GM19452 (cell line): ENCODE measurements around the gene SLC25A39.
A peak's percentile ranks its signal among the peaks of the same experiment; 100 is the strongest.
"Not testable (repeated sequence)": the region's sequence is repeated elsewhere in the genome, so short reads cannot be mapped to it uniquely, and the experiment has no call there.

ENCODE experiments used
- ATAC-seq: cut with Tn5 transposase; IDR thresholded peaks from one replicate; pipeline ENCODE4 v1.9.1; 2021; ENCODE audit not compliant: unreplicated experiment

Gene SLC25A39

DNA sequence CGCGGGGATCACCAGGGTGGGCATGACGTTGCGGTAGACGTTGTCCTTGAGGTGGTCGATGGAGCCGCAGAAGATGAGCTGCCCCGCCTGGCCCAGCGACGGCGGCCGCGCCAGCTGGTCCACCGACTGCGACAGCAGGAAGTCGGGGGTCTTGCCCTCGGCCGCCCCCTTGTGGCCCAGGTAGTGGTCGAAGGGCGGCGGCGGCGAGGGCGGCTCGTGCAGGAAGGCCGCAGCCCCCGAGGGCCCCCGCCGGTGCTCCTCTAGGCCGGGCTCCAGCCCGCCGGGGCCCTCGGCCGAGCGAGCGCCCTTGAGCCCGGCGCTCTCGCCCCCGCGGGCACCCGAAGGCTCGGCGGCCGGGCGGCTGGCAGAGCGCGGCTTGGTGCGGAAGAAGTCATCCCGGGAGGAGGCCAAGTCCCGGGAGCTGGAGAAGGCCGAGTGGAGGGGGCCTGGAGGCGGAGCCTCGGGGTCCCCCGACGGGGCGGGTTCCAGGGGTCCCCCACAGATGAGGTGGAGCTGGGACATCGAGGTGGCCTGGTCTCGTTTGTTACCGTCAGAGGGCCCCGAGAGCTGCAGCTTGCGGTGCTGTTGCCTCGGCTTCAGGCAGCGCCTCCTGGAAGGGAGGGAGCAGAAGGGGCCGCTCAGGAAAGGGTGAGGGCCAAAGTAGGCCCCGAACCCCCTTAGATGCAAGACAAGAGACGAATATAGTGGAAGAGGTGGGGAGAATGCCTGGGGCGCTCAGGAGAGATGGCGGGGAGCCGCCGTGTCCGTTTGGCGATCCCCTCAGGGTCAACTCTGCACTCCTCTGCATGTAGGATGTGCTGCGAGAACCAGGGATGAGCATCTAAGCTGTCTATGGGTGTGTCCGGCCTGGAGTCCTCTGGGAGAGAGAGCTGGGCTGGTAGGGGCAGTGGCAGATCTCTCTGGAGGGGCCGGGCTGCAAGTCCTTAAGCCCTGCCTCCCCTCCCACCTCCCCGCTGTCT, 30.2 kb upstream of the SLC25A39 start:
- no peak for ATAC-seq

DNA sequence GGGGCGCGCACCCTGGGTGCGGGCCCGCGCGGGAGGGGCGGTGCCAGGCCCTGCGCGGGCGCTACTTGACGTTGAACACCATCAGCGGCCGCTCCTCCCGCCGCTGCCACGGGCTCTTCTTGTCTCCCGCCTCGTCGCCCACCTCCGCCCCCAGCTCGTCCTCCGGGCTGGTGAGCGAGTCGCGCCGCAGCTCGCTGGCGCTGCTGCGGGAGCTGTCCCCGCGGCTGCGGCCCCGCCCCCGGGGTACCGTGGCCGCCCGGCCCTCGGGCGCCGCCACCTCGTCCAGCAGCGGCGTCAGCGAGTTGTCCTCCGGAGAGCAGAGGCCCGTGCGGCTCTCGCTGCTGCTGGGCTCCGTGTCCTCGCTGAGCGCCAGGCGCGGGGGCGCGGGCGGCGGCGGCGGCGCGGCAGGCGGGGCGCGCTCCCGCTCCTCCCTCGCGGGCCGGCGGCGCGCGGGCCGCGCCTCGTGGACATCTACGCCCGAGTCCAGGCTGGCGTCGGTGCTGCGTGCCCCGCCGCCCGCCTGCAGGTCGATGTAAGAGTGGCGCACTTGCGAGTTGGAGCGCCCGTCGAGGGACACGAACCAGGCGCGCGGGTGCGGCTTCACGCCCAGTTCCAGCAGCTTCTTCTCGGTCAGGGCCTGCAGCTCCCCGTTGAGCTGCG, 29.2 kb upstream of the SLC25A39 start:
- ATAC-seq: no peak

DNA sequence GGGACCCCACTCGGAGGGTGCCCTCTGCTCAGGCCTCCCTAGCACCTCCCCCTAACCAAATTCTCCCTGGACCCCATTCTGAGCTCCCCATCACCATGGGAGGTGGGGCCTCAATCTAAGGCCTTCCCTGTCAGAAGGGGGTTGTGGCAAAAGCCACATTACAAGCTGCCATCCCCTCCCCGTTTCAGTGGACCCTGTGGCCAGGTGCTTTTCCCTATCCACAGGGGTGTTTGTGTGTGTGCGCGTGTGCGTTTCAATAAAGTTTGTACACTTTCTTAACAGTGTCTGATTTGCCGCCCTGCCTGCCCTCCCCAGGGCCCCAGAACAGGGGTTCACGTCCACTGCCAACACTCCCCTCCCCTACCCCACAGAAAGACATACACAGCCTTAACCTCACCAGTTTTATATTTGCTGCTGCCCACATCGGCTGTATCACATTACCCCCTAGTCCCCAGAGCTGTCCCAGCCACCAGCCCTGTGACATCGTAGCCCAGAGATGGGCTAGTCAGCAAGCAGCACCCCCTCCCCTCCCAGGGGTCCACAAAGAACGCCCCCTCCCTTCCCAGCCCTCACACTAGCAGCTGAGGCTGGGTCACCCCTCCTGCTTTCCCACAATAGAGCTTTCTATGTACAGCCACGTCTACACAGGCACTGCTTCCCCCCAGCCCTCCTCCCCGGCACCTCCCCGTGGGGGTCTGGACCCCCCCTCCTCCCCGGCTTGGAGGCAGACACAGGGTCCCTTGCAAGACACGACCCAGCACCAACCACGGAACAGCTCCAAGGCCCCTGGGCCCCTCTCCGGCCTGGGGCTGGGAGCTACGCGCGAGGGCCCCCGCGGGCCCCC, 28.4 kb upstream of the SLC25A39 start:
- no peak for ATAC-seq

DNA sequence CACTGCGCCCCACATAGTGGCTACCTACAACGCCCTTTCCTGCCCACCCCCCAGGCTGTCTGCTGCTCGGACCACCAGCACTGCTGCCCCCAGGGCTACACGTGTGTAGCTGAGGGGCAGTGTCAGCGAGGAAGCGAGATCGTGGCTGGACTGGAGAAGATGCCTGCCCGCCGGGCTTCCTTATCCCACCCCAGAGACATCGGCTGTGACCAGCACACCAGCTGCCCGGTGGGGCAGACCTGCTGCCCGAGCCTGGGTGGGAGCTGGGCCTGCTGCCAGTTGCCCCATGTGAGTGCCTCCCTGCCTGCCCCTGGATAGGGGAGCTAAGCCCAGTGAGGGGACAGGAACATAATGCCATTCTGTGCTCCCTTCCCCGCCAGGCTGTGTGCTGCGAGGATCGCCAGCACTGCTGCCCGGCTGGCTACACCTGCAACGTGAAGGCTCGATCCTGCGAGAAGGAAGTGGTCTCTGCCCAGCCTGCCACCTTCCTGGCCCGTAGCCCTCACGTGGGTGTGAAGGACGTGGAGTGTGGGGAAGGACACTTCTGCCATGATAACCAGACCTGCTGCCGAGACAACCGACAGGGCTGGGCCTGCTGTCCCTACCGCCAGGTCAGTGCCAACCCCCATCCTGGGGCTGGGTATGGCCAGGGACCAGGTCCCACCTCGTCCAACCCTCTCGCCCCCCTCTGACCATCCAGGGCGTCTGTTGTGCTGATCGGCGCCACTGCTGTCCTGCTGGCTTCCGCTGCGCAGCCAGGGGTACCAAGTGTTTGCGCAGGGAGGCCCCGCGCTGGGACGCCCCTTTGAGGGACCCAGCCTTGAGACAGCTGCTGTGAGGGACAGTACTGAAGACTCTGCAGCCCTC, 27.6 kb upstream of the SLC25A39 start:
- no peak for ATAC-seq

DNA sequence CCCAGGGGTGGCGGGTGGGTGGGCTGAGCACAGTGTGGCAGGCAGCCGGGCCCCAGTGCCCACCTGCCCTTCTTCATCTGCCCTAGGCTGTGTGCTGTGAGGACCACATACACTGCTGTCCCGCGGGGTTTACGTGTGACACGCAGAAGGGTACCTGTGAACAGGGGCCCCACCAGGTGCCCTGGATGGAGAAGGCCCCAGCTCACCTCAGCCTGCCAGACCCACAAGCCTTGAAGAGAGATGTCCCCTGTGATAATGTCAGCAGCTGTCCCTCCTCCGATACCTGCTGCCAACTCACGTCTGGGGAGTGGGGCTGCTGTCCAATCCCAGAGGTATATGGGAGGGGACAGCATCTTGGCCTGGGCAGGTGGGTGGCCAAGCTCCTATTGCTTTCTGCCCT, 26.8 kb upstream of the SLC25A39 start:
- no peak for ATAC-seq

DNA sequence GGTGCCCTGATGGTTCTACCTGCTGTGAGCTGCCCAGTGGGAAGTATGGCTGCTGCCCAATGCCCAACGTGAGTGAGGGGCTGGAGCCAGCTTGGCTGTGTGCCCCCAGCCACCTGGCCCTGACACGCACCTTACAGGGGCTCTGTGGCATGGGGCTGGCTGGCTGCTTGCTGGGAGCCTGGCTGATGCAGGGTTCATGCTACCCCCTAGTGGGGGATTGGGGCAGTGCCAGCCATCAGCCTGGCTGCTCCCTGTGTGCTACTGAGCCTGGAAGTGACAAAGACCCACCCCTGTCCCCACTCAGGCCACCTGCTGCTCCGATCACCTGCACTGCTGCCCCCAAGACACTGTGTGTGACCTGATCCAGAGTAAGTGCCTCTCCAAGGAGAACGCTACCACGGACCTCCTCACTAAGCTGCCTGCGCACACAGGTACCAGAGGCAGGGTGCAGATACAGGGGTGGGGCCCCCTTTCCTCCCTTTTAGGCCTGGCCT, 26.2 kb upstream of the SLC25A39 start:
- no peak for ATAC-seq

DNA sequence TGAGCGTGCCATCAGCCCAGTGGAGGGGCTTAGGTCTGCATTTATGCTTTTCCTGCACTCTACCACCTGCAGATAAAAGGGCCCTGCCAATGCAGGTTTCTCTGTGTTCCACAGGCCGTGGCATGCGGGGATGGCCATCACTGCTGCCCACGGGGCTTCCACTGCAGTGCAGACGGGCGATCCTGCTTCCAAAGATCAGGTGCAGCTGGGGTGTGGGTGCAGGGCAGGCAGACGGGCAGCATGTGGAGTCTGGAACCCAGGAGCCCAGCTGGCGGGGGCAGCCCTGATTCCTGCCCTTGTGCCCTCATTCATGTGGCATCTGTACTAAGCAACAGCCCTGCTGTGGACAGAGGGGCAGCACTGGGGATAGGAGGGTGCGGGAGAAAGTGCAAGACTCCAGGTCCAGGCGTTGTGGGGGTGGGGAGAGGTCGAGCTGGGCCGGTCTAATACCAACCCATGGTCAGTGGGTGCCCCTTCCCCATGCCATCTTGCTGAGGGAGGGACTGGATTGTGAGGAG, 25.0 kb upstream of the SLC25A39 start:
- ATAC-seq: no peak

DNA sequence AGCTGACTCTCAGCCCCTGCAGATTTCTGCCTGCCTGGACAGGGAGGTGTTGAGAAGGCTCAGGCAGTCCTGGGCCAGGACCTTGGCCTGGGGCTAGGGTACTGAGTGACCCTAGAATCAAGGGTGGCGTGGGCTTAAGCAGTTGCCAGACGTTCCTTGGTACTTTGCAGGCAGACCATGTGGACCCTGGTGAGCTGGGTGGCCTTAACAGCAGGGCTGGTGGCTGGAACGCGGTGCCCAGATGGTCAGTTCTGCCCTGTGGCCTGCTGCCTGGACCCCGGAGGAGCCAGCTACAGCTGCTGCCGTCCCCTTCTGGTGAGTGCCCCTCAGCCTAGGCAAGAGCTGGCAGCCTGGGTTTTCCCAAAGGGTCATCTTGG, 24.4 kb upstream of the SLC25A39 start:
- ATAC-seq: no peak

DNA sequence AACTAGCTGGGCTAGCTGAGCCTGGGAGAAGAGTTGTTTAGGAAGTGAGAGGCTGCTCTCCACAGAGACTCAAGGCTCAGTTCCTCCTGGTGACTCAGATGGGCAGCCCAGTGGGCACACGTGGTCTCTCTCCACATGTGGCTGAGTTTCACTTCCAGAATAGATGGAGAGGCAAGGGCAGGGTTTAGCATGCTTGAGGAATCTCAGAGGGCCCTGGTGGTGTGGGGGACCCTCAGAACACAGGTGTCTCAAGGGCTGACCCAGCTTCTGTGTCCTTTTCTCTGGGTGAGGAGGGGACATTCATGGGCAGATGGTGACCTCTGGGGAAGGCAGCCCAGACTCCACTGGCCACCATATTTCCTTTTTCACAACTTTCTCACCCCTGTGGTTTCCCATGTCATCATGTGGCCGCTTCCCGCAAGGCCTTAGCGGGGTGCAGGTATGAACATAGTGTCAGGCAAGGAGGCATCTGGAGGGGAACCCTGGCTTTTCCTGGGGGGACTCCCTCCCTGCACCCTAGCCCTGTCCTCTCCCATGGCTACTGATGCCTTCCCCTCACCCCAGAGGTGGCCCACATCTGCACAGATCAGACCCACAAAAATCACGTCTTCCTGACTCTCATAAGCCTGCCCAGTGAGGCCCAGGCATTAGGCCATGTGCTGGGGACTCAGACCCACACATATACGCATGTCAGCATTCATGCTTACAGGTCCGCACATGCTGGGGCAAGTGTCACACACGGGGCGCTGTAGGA, 23.8 kb upstream of the SLC25A39 start:
- ATAC-seq: peak; percentile 44

DNA sequence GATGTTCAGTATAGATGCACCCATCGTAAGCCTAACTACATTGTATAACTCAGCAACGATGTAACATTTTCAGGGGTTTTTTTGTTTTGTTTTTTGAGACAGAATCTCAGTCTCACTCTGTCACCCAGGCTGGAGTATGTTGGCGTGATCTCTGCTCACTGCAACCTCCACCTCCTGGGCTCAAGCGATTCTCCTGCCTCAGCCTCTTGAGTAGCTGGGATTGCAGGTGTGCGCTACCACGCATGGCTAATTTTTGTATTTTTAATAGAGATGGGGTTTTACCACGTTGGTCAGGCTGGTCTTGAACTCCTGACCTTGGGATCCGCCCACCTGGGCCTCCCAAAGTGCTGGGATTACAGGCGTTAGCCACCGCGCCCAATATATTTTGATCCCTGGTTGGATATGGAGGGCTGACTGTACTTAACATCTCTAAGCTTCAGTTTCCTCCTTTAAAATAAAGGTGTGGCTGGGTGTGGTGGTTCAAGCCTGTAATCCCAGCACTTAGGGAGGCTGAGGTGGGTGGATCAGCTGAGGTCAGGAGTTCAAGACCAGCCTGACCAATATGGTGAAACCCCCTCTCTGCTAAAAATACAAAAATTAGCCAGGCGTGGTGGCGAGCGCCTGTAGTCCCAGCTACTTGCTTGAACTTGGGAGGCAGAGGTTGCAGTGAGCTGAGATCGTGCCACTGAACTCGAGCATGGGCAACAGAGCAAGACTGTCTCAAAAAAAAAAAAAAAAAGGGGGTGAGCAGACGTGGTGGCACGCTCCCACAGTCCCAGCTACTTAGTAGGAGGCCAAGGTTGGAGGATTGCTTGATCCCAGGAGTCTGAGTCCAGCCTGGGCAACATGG, 22.8 kb upstream of the SLC25A39 start:
- ATAC-seq: not testable (repeated sequence)

DNA sequence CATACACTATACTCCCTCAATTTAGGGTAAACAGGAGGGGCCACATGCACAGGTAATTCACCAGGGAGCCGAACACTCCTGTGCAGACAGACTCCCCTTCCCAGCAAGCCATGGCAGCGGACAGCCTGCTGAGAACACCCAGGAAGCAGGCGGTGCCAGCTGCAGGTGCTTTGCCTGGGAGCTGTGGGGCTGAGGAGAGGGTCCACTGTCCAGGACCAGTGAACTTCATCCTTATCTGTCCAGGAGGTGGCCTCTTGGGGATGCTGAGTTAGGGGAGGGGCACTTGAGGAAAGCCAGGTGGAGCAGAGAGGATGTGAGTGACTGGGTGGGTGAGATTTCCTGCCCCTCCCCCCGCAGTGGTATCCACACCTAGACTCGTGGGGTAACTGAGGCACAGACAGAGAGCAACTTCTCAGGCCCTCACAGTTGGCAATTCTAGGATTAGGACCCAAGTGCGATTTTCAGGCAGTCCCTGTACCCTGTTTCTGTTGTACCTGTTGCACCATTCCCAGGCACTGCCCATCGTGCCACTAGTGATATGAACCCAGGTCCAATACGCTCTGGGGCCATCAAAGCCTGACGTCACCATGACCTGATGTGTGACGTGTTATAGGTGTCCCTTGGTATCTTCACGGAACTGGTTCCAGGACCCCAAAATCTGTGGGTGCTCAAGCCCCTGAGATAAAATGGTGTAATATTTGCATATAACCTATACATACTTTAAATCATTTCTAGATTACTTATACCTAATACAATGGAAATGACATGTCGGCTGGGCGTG, 21.6 kb upstream of the SLC25A39 start:
- ATAC-seq: no peak

DNA sequence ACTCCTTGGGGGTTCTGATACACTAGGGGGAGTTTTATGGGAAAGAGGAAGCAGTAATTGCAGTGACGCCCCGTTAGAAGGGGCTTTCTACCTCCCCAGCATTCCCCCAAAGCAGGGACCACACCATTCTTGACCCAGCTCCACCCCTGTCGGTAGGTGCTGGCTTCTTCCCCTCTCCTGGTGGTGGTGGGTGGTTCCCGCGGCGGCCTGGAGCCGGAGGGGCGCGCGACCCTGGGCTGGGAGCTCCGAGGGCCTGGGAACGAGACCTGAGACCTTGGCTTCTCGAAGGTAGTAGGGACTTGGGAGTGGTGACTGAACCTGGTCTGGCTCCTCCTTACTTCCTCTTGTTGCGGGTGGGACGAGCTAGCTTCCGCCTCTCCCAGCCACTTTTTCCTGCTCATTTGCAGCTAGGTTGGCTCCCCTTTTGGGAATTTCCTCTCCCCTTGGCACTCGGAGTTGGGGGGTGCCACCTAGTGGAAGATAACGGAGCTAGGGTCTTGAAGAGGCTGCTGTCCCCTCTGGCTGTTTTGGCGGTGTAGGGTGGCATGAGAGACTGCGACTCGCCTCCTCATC, 20.9 kb upstream of the SLC25A39 start:
- ATAC-seq: no peak

DNA sequence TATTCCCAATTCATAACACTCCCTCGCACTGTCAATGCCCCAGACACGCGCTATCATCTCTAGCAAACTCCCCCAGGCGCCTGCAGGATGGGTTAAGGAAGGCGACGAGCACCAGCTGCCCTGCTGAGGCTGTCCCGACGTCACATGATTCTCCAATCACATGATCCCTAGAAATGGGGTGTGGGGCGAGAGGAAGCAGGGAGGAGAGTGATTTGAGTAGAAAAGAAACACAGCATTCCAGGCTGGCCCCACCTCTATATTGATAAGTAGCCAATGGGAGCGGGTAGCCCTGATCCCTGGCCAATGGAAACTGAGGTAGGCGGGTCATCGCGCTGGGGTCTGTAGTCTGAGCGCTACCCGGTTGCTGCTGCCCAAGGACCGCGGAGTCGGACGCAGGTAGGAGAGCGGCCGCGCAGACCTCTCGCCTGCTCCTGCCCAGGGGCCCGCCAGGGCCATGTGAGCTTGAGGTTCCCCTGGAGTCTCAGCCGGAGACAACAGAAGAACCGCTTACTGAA, 20.4 kb upstream of the SLC25A39 start, which contains the start of gene GRN:
TSS of gene GRN (plus strand) at position 364 of the 515 bp plus-strand sequence. CDS start 3,863 bp downstream, outside the sequence.
- ATAC-seq: peak; percentile 41

DNA sequence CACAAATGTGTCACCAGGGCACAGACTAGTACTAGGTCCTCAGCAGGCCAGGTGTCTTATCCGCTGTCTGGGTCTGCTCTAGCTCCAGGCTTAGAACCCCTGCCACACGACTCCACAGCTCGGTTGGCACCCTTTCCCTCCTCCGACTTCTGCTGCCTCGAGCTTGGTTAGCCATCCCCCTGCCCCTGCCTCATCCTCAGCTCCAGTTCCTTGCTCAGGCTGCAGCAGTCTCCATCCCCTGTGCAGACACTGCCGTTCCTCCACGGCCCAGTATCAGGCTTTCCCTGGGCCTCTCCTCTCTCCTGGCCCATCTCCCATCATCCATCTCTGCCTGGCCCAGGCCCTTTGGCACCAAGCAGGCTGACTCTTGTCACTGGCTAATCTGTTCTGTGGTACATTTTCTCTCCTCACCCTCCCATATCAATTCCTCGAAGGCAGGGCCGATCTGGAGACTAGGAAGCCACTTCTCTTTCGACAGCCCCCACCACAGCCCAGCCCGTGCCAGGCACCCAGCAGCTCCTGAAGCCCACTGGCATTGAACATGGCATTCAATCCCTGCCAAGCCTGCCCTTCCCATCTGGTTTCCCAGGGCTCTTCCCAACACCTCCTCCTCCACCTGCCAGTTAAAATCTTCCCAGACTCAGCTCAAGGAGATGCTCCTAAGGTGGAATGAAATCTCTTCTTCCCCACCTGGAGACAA, 19.0 kb upstream of the SLC25A39 start:
- no peak for ATAC-seq

DNA sequence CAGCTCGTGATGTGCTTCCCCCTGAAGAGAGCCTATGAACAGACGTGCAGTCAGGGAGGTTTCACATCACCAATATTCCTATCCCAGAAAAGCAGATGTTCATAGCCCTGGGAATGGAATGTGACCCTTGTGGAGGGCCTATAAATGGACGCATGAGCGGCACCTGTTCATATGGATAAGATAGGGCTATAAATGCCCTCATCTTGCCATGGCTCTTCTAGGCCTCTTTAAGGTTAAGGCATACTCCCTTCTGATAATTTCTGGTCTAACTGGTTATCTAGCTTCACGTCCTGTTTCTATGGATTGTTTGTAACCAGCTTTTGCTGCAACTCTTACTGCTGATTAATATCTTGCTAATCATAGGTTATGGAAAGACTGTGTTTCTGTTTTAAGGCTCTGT, 15.9 kb upstream of the SLC25A39 start:
- not testable (repeated sequence) for ATAC-seq

DNA sequence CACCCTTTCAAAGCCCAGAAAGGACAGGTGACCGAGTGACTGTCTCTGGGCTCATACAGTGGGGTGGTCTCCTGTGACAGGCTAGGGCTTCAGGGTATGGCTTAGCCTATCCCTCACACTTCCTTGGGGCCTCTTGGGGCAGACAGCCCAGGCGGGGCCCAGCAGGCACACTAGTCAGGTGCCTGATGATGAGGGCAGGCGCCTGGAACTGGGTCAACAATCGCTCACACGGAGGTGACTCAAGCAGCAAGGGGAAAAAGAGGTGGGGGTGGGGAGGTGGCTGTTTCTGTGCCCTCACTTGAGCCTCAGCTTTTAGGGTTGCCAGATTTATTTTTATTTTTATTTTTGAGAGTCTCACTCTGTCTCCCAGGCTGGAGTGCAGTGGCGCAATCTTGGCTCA, 14.1 kb upstream of the SLC25A39 start:
- no peak for ATAC-seq
